ENCODE measurements around the gene PARD3.

DNA sequence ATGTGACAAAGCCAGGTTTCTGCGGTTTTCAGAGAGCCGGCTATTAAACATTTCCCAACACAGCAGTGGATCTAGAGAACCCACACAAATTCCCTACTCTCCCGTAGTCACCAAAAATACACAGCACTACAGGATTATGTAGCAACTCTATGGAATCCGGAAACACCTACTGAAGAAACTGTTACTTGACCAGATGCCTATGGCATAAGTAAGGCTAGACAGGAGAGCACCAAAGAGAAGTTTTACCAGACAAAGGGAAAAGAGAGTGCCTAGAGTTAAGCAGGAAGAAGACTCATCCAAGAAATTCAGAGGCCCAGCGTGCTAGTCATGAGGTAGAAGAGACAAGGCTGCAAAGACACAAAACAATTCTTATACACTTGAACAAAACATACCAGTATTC, 321.1 kb downstream of the PARD3 start:
- TF ChIP-seq, protein P1, sequence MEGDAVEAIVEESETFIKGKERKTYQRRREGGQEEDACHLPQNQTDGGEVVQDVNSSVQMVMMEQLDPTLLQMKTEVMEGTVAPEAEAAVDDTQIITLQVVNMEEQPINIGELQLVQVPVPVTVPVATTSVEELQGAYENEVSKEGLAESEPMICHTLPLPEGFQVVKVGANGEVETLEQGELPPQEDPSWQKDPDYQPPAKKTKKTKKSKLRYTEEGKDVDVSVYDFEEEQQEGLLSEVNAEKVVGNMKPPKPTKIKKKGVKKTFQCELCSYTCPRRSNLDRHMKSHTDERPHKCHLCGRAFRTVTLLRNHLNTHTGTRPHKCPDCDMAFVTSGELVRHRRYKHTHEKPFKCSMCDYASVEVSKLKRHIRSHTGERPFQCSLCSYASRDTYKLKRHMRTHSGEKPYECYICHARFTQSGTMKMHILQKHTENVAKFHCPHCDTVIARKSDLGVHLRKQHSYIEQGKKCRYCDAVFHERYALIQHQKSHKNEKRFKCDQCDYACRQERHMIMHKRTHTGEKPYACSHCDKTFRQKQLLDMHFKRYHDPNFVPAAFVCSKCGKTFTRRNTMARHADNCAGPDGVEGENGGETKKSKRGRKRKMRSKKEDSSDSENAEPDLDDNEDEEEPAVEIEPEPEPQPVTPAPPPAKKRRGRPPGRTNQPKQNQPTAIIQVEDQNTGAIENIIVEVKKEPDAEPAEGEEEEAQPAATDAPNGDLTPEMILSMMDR (IDR thresholded peaks at IDR 0.05): no peak
- no peak for TF ChIP-seq POLR2AphosphoS5 (IDR thresholded peaks at IDR 0.05)
